SK-N-MC (cell line): ENCODE results near the gene OR52I1.

ENCODE experiments used
- EZH2 ChIP-seq: fragments of 200-600 bp; sonication (generic); IDR thresholded peaks from one replicate; pipeline ENCODE4 v1.6.1; 2017; ENCODE audit warnings: antibody characterized with exemption
- POLR2AphosphoS5 ChIP-seq: IDR thresholded peaks from 2 replicates; pipeline ENCODE4 v1.6.1; 2012; ENCODE audit warnings: mild to moderate bottlenecking, low read depth, low read length, borderline replicate concordance

DNA sequence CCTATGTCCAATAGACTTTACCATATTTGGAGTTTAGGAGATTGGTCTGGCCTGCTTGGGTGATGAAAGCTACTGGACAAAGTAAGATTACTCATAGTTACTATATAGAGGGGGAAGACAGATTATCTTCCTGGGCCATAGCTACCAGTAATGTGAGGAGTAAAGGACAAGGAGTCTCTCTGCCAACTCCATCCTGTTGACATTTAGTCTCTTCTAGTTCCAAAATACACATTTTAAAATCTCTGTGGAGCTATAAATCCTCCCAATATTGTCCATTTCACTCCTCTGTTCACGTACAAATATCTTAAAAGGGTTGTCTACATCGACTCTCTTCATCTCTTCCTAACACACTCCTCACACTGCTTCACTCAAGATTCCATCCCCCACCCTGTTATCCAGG is 42.3 kb downstream of the OR52I1 start:
- TF ChIP-seq POLR2AphosphoS5 (no peak), EZH2 (no peak)
